HG03103 (cell line): Measurements from ENCODE around the gene ZNF281.
"Not testable (repeated sequence)": the region's sequence is repeated elsewhere in the genome, so short reads cannot be mapped to it uniquely, and the experiment has no call there.

Experiments used
- ATAC-seq: cut with Tn5 transposase; IDR thresholded peaks from one replicate; pipeline ENCODE4 v1.9.1; 2021; ENCODE audit warnings: low read depth; ENCODE audit not compliant: unreplicated experiment

Gene ZNF281

GRCh38 chr1:200429221-200429751 is 19.4 kb upstream of the ZNF281 start:
- ATAC-seq = no peak

- ATAC-seq = no peak
Measured at GRCh38 chr1:200428482-200429205, 18.8 kb upstream of the ZNF281 start.

DNA sequence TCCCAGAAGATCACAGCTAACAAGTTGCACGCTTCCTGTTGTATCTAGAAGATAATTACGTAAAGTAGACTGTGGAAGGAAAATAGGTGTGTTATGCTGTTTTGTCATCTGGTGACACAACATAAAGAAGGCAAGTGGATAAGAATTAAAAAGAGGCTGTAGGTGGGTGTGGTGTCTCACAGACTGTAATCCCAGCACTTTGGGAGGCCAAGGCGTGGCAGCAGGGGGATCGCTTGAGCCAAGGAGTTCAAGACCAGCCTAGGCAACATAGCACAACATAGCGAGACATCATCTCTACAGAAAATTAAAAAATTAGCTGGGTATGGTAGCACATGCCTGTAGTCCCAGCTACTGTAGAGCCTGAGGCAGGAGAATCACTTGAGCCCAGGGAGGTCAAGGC is 17.9 kb upstream of the ZNF281 start:
- no peak for ATAC-seq

DNA sequence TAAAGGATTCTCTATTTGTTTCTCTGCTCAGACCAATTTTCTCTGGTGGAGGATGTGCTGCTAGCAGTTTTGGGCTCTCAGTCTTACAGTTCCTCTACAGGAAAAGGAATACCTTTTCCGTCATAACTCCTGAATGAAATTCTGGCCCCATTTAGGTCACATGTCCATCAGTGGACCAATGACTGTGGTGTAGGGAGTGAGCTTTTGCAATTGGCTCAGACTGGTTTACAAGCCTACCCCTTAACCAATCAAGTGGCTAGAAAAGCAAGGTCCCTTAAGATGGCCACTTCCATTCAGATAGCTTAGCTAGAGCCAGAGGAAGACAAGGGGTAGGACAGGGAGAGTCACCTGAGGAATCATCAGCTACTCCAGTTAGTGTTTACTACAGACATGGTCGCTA is 16.4 kb upstream of the ZNF281 start:
- no peak for ATAC-seq

- no peak for ATAC-seq
Measured at GRCh38 chr1:200423235-200423634, 13.4 kb upstream of the ZNF281 start.

GRCh38 chr1:200422211-200422610 is 12.4 kb upstream of the ZNF281 start:
- ATAC-seq = no peak

DNA sequence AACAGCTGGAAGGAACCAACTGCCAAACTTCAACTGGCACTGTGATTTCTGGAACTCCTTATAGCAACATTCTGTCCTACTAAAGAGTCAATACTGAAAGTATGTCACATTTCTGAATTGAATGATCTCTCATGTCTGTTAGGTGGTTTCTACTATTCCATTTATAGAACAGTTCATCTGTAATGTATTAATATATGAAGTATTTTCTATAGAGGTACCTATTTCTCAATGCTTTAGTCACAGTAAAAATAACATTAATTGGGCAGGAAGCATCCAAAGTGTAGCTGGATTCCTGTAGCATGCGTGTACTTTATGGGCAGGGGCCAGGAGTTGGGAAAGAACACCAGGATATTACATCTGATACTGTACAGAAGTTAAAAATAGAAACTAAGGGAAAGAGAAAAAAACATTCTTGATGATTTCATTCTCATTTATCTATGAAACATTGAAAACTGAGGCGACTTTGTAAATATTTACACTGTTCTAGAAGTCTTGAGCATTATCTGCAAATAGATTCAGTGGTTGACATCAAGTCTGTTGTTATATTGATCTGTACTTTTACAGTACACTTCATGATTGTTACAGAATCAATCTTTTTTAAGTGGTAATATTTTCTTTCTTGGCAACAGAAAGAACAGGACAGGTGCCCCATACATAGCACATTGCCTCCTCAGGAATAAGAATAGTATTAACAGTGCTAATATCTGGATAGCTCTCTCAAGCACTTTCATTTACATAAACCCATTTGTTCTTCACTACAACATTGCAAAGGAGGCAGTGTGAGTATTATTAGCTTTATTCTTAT is 6.2 kb upstream of the ZNF281 start:
- peak; percentile 72 for ATAC-seq

- ATAC-seq = peak; percentile 49
Measured at GRCh38 chr1:200415227-200415626, 5.4 kb upstream of the ZNF281 start.

- ATAC-seq = no peak
Measured at GRCh38 chr1:200414657-200415056, 4.8 kb upstream of the ZNF281 start.

DNA sequence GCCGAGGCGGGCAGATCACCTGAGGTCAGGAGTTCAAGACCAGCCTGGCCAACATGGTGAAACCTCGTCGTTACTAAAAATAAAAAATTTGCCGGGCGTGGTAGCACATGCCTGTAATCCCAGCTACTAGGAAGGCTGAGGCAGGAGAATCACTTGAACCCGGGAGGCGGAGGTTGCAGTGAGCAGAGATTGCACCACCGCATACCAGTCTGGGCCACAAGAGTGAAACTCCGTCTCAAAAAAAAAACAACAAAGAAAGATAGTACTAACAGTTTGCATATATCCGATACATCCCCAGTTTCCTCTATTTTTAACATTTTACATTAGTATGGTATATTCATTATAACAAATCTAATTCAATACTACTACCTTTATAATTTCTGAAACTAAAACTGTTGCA is 3.9 kb upstream of the ZNF281 start:
- not testable (repeated sequence) for ATAC-seq

DNA sequence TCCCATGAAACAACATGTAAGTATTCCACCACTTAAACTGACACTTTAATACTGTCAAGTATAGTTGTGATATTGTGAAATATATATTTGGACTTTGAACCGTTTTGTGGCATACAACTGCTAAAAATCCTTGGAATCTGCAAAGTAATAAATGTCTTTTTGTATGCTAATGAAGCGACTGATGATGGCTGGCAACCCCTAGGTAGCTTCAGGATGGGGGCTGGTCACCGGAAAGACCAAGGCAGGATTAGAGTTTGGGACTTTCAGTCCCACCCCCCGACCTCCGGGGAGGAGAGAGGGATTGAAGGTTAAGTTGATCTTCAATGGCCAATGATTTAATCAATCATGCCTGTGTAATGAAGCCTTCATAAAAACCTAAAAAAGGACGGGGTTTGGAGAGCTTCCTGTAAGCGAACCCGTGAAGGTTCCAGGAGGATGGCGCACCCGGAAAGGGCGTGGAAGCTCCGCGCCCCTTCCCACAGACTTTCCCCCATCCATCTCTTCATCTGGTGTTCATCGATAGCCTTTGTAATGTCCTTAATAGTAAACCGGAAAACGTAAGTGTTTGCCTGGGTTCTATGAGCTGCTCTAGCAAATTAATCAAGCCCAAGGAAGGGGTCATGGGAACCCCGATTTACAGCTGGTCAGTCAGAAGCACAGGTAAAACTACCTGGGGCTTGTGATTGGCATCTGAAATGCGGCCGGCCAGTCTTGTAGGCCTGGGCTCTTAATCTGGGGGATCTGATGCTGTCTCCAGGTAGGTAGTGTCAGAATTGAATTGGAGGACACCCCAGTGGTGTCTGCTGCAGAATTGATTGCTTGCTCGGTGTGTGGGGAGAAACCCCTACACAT is 1.8 kb upstream of the ZNF281 start:
- no peak for ATAC-seq

- ATAC-seq = peak; percentile 12
Measured at GRCh38 chr1:200410566-200410878, 686 bp upstream of the ZNF281 start.

GRCh38 chr1:200409203-200409760 is 554 bp downstream of the ZNF281 start:
- ATAC-seq = peak; percentile 10

DNA sequence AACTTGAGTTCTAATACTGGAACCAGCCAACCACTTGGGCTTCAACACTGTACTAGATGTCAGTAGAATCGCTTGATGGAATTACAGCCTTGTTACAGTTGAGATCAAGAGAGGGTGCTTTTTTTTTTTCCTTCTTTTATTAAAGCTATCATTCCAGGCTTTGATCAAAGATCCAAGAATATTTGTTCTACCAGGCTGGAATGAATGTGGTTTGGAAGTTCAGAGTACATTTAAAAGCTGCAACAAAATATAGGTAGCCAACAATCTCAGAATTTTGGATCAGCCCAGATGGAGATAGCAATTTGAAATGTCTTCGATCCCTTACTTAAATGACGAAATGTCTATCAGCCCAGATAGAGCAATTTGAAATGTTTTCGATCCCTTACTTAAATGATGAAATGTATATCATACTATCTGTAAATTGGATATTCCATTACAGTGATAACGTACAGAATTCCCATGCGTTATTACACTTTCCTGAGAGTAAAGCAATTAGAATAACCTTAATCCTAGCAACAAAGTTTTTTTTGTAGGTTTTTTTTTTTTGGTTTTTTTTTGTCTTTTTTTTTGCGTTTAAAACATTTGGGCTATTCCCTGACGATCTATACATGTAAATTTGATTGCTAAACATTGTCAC is 3.6 kb downstream of the ZNF281 start:
- ATAC-seq = no peak

- no peak for ATAC-seq
Measured at GRCh38 chr1:200405264-200405663, 4.6 kb downstream of the ZNF281 start.

GRCh38 chr1:200401708-200402107 is 8.1 kb downstream of the ZNF281 start:
- ATAC-seq = no peak

DNA sequence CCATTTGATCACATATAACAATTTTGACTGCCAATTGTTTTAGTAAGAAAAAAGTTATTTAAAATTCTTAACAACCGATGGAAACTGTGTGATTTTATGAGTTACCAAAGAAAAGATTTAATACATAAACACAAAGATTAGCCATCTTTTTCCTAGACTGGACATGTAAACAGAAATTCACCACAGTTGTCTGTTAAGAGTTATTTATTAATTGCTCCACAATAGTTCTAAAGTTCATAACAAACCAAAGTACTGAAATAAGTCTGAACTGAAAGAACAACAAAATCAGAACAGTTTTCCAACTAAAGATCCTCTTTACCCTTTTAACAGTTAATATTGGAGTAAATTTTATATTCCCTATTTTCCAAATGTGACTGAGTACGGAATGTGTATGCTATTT is 8.6 kb downstream of the ZNF281 start:
- ATAC-seq = no peak

DNA sequence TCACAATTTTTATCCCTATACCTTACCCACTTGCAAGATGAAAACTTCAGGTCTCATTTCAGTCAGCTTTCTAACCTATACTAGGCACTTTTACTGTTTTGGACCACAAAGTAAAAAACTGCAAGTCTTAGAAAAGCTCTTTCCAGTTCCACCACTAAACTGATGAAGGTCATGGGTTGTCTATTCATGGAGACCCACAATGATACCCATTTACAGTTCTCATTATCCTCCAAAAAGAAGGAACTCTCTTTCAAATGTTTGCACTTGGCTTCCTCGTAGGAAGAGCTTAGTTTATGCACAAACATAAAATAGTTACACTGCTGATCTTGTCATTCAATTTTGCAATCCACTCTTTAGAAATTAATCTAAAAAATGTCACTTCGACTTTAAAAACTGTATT is 9.3 kb downstream of the ZNF281 start:
- no peak for ATAC-seq

DNA sequence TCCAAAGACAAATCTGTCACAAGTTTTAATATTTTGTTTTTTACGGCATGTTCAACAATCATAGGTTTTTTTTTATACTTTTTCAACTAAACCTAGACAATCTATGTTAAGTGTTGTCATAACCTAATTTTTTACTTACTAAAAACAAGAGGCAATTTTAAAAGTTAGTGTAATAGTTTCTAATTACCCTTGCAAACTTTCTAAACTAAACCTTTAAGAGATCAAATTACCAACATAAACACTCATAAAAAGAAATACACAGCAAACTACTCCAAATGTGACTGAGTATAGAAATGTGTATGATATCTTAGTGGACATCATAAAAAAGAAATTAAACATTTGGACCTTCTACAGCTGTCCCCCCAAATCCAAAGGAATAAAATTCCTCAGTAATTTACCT is 10.0 kb downstream of the ZNF281 start:
- no peak for ATAC-seq

- no peak for ATAC-seq
Measured at GRCh38 chr1:200398373-200398772, 11.5 kb downstream of the ZNF281 start.
